Upper lobe of left lung (tissue), 4 donors: ENCODE results near the gene EDA.

Experiments
- EP300 ChIP-seq, 4 donors: sonication (generic); formaldehyde crosslinking; IDR thresholded peaks; one replicate each; pipeline ENCODE4 v1.5.1; 2017; ENCODE audit warnings: antibody characterized with exemption in 4 of 4, control low read depth in 2 of 4
- POLR2A ChIP-seq, 4 donors: fragments of 450-650 bp; IDR thresholded peaks; one replicate each; pipeline ENCODE4 v1.5.1; 2016 to 2017; ENCODE audit warnings: antibody characterized with exemption in 4 of 4, mild to moderate bottlenecking in 2 of 4
- POLR2AphosphoS5 ChIP-seq, 2 donors: sonication (generic); formaldehyde crosslinking; IDR thresholded peaks; one replicate each; pipeline ENCODE4 v1.5.1; 2017; ENCODE audit warnings: antibody characterized with exemption in 2 of 2
- TF ChIP-seq, protein P1 (sequence below), 6 experiments: fragments of 450-650 bp in 4 of 6; fragments of 200-600 bp in 2 of 6; sonication (generic) in 2 of 6; IDR thresholded peaks; one replicate each; pipeline ENCODE4 v1.5.1; 2016 to 2019; ENCODE audit warnings: antibody characterized with exemption in 6 of 6

DNA sequence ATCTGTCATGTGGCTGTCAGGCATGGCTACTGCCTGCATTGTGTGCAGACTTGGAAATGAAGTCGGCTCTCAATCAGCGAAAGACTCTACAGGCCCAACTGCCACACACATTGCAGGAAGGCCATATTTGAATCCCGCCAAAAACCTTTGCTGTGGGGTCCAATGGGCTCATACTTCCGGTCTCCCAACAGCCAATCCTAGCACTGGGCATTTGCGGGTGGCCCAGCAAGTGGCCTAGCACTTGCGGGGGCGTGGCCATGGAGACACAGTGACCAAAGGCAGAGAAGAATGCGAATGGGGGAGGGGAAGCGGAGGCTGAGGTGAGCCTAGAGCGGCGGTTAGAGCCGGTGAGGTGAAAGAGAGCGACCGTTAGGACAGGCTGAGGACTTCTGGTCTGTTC, 446.2 kb downstream of the EDA start, which contains the start of gene OTUD6A:
- TF ChIP-seq, protein P1, sequence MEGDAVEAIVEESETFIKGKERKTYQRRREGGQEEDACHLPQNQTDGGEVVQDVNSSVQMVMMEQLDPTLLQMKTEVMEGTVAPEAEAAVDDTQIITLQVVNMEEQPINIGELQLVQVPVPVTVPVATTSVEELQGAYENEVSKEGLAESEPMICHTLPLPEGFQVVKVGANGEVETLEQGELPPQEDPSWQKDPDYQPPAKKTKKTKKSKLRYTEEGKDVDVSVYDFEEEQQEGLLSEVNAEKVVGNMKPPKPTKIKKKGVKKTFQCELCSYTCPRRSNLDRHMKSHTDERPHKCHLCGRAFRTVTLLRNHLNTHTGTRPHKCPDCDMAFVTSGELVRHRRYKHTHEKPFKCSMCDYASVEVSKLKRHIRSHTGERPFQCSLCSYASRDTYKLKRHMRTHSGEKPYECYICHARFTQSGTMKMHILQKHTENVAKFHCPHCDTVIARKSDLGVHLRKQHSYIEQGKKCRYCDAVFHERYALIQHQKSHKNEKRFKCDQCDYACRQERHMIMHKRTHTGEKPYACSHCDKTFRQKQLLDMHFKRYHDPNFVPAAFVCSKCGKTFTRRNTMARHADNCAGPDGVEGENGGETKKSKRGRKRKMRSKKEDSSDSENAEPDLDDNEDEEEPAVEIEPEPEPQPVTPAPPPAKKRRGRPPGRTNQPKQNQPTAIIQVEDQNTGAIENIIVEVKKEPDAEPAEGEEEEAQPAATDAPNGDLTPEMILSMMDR (IDR thresholded peaks at IDR 0.05) = no peak
- TF ChIP-seq POLR2A (IDR thresholded peaks at IDR 0.05) (no peak), EP300 (IDR thresholded peaks at IDR 0.05) (no peak), POLR2AphosphoS5 (IDR thresholded peaks at IDR 0.05) (no peak)
